Stimulated activated naive B cell treated with anti-CD40 and anti-IgM and Interleukin-4, amounts not matched to agents 10 μg/mL and 1 μg/mL and 100 μg/mL, for 72 hours (primary cell): ENCODE measurements around the gene FAM174C.

ENCODE experiments used
- ATAC-seq, 2 donors: fragments of 150-1000 bp; cut with Tn5 transposase; replicated peaks; 2 replicates each; pipeline ENCODE4 v1.10.0; 2021; ENCODE audit warnings: moderate library complexity in 1 of 2
- DNase-seq: peaks from one replicate; pipeline ENCODE4 v3.0.0; 2021
- H3K27ac Mint-ChIP-seq: one replicate; pipeline ENCODE4 v1.8.0; 2022; ENCODE audit warnings: mild to moderate bottlenecking, mixed read lengths
- H3K27me3 Mint-ChIP-seq, 2 donors: one replicate each; pipeline ENCODE4 v1.8.0; 2022; ENCODE audit warnings: mixed read lengths in 2 of 2
- H3K36me3 Mint-ChIP-seq, 2 donors: one replicate each; pipeline ENCODE4 v1.8.0; 2022; ENCODE audit warnings: mixed read lengths in 2 of 2, mild to moderate bottlenecking in 1 of 2
- H3K4me1 Mint-ChIP-seq, 2 donors: one replicate each; pipeline ENCODE4 v1.8.0; 2022; ENCODE audit warnings: mixed read lengths in 2 of 2, mild to moderate bottlenecking in 1 of 2
- H3K4me3 Mint-ChIP-seq, 2 donors: one replicate each; pipeline ENCODE4 v1.8.0; 2022; ENCODE audit warnings: mild to moderate bottlenecking in 2 of 2, mixed read lengths in 2 of 2, moderate library complexity in 1 of 2
- H3K9me3 Mint-ChIP-seq, 2 donors: one replicate each; pipeline ENCODE4 v1.8.0; 2022; ENCODE audit warnings: mixed read lengths in 2 of 2, mild to moderate bottlenecking in 1 of 2

FAM174C gene

DNA sequence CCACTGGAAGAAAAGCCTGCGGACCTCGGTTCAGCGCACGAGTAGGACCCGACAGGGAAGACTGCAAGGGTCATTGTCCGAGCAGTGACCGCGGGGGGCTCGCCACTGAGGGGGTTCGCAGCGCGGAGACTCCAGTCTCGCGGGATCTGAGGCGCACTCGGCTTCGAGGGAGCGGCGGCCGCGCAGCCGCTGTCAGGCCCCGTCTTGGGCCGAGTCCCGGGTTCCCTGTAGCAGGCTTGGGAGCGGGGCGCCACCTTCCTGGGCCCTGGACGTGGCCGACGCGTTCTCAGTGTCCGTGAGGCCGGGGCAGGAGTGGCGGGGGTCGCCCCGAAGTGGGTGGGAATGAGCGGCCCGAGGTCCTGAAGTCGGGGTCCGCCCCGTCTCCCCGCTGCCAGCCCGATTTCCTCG is 474 bp upstream of the FAM174C start:
- Mint-ChIP-seq H3K27me3 (no peaks in the 10 kb centered on the region), H3K27ac (peak overlapping the region; percentile 96)

GRCh38 chr19:1275976-1276627 is 772 bp downstream of the FAM174C start:
- Mint-ChIP-seq H3K27ac (peak overlapping the region; percentile 98), H3K4me1 (peaks cover 46 to 71% of the 10 kb centered on the region in 2 donors), H3K9me3 (no peaks in the 10 kb centered on the region), H3K4me3 (peak overlapping the region; percentile 90 to 93), H3K36me3 (peaks cover 58 to 65% of the 10 kb centered on the region in 2 donors), H3K27me3 (no peaks in the 10 kb centered on the region)
- no peak for DNase-seq
- ATAC-seq = peak in 1 of 2 donors; percentile 66

More for the DNA sequence above, 474 bp upstream of the FAM174C start:
- Mint-ChIP-seq H3K4me3 (peak overlapping the region; percentile 87 to 93), H3K36me3 (peaks cover 62 to 71% of the 10 kb centered on the region in 2 donors), H3K9me3 (no peaks in the 10 kb centered on the region), H3K4me1 (peaks cover 50 to 76% of the 10 kb centered on the region in 2 donors)
- ATAC-seq (no peak), DNase-seq (no peak)

- Mint-ChIP-seq H3K27ac (peak overlapping the region; percentile 98), H3K27me3 (peaks cover 0 to 2% of the 10 kb centered on the region in 2 donors), H3K4me3 (peak overlapping the region; percentile 90 to 93), H3K36me3 (peaks cover 53 to 63% of the 10 kb centered on the region in 2 donors), H3K9me3 (no peaks in the 10 kb centered on the region), H3K4me1 (peaks cover 42 to 66% of the 10 kb centered on the region in 2 donors)
- ATAC-seq = no peak
- no peak for DNase-seq
Measured at GRCh38 chr19:1276628-1277022, 1.3 kb downstream of the FAM174C start.

DNA sequence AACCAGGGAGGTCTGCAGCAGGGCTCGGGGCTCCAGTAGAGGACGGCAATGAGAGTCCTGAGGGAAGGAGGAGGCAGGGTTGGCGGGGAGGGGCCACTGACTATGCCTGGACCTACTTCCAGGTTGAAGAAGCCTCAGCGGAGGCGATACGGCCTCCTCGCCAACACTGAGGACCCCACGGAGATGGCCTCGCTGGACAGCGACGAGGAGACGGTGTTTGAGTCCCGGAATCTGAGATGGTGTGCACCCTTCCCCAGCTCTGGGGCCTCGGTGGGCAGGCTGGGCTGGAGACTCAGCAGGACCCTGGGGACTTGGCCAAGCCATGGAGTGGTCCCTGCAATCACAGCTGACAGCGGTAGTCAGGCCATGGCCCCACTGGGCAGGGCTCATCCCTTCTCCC is 1.7 kb downstream of the FAM174C start:
- H3K36me3 Mint-ChIP-seq = peaks cover 54 to 61% of the 10 kb centered on the region in 2 donors
- H3K27ac Mint-ChIP-seq = peak overlapping the region; percentile 98
- ATAC-seq = no peak
- peak overlapping the region; percentile 90 to 93 for H3K4me3 Mint-ChIP-seq
- peaks cover 0 to 5% of the 10 kb centered on the region in 2 donors for H3K27me3 Mint-ChIP-seq
- H3K9me3 Mint-ChIP-seq = no peaks in the 10 kb centered on the region
- DNase-seq = no peak
- peaks cover 41 to 62% of the 10 kb centered on the region in 2 donors for H3K4me1 Mint-ChIP-seq

DNA sequence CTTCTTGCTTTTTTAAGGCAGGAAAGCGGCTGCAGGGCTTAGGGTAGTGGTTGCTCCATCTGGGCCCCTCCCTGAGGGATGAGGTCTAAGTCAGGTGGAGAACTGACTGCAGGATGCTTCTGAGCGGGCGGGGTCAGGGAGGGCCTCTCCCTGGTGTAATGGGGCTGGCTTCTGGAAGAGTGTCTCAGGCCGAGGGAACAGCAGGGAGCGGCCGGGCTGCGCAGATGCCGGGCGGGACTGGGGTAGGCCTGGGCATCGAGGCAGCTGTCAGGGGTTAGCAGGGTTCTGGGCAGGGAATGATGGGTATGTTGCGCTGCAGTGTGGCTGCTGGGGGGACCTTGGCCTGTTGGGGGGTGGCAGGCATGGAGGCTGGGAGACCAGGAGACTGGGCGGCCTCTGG is 2.7 kb downstream of the FAM174C start:
- Mint-ChIP-seq H3K27me3 (peaks cover 4 to 8% of the 10 kb centered on the region in 2 donors), H3K9me3 (no peaks in the 10 kb centered on the region), H3K4me1 (peaks cover 37 to 51% of the 10 kb centered on the region in 2 donors), H3K4me3 (no peak overlapping the region), H3K36me3 (peaks cover 46 to 53% of the 10 kb centered on the region in 2 donors), H3K27ac (no peak overlapping the region)
- DNase-seq (no peak), ATAC-seq (no peak)

GRCh38 chr19:1278713-1279660 is 3.7 kb downstream of the FAM174C start:
- ATAC-seq (no peak), DNase-seq (no peak)
- Mint-ChIP-seq H3K9me3 (no peaks in the 10 kb centered on the region), H3K27me3 (peaks cover 10% of the 10 kb centered on the region in 2 donors), H3K4me1 (peaks cover 31 to 43% of the 10 kb centered on the region in 2 donors), H3K36me3 (peaks cover 38 to 46% of the 10 kb centered on the region in 2 donors), H3K27ac (peak overlapping the region; percentile 88), H3K4me3 (peak overlapping the region in 1 of 2 donors; percentile 35)

GRCh38 chr19:1279782-1280341 is 4.5 kb downstream of the FAM174C start:
- peak overlapping the region; percentile 88 for H3K27ac Mint-ChIP-seq
- peak; percentile 70 for DNase-seq
- peak overlapping the region in 1 of 2 donors; percentile 41 for H3K4me3 Mint-ChIP-seq
- no peaks in the 10 kb centered on the region for H3K9me3 Mint-ChIP-seq
- peak; percentile 28 to 29 for ATAC-seq
- H3K36me3 Mint-ChIP-seq = peaks cover 34 to 40% of the 10 kb centered on the region in 2 donors
- peaks cover 18 to 19% of the 10 kb centered on the region in 2 donors for H3K27me3 Mint-ChIP-seq
- peaks cover 30 to 40% of the 10 kb centered on the region in 2 donors for H3K4me1 Mint-ChIP-seq

GRCh38 chr19:1280636-1281568 is 5.6 kb downstream of the FAM174C start:
- DNase-seq = no peak
- Mint-ChIP-seq H3K4me1 (peaks cover 29 to 40% of the 10 kb centered on the region in 2 donors), H3K9me3 (no peaks in the 10 kb centered on the region), H3K27me3 (peaks cover 24% of the 10 kb centered on the region in 2 donors), H3K27ac (no peak overlapping the region), H3K4me3 (peak overlapping the region in 1 of 2 donors; percentile 32), H3K36me3 (peaks cover 32 to 36% of the 10 kb centered on the region in 2 donors)
- no peak for ATAC-seq

DNA sequence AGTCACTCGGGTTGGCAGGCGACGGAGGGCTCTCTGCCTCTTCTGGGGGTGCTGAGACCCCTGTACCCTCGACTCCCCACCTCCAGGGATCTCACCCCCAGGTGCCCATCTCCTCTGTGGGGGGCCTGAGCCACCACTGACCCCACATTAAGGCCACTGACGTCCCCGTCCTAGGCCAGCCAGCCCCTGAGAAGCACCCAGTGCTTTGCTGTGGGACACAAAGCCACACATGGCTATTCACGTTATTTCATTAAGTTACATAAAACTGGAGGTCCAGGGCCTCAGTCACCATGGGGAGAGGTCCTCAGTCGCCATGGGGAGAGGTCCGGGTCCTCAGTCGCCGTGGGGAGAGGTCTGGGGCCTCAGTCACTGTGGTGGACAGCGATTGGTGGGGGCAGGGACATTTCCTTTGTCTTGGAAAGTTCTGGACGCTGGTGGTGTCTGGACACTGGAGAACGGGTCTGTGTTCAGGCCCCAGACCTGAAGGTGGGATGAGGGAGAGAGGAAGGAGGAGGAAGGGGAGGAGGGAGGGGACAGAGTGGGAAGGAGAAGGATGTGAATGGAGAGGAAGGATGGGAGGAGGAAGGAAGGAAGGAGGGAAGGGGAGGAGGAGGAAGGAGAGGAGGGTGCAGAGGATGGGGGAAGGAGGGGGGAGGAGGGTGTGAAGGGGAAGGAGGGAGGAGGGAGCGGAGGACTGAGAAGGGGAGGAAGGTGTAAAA is 6.4 kb downstream of the FAM174C start:
- no peak overlapping the region for H3K4me3 Mint-ChIP-seq

GRCh38 chr19:1282588-1283206 is 7.4 kb downstream of the FAM174C start:
- Mint-ChIP-seq H3K36me3 (peaks cover 25 to 29% of the 10 kb centered on the region in 2 donors), H3K9me3 (no peaks in the 10 kb centered on the region), H3K27me3 (peaks cover 29 to 38% of the 10 kb centered on the region in 2 donors), H3K27ac (no peak overlapping the region), H3K4me3 (no peak overlapping the region), H3K4me1 (peaks cover 27 to 33% of the 10 kb centered on the region in 2 donors)
- ATAC-seq (no peak), DNase-seq (no peak)

More for the DNA sequence above, 6.4 kb downstream of the FAM174C start:
- Mint-ChIP-seq H3K27me3 (peaks cover 28 to 30% of the 10 kb centered on the region in 2 donors), H3K4me1 (peaks cover 29 to 40% of the 10 kb centered on the region in 2 donors), H3K9me3 (no peaks in the 10 kb centered on the region), H3K36me3 (peaks cover 29 to 32% of the 10 kb centered on the region in 2 donors), H3K27ac (peak overlapping the region; percentile 51)
- no peak for ATAC-seq
- DNase-seq = no peak

- H3K4me3 Mint-ChIP-seq = no peak overlapping the region
- H3K9me3 Mint-ChIP-seq = no peaks in the 10 kb centered on the region
- no peak for DNase-seq
- H3K4me1 Mint-ChIP-seq = peaks cover 23 to 26% of the 10 kb centered on the region in 2 donors
- peaks cover 19 to 23% of the 10 kb centered on the region in 2 donors for H3K36me3 Mint-ChIP-seq
- no peak for ATAC-seq
- H3K27ac Mint-ChIP-seq = no peak overlapping the region
- H3K27me3 Mint-ChIP-seq = peaks cover 34 to 44% of the 10 kb centered on the region in 2 donors
Measured at GRCh38 chr19:1283207-1283916, 8.0 kb downstream of the FAM174C start.

DNA sequence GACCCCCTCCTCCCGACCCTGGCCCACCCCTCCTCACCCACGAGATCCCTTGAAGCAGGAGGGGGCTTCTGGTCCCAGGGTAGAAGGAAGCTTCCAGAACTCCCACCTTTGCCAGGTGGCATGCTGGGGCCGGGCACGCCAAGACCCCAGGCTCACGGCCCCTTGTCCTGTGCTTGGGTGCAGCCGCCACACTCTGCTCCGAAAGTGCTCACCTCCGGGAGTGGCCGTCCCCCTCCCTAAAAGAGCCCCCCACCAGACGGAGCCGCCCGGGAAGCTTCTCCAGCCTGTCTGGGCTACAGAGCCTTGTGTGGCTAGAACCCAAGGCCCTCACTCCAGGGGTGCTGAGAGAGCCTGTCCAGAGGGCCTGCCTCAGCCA is 8.6 kb downstream of the FAM174C start:
- ATAC-seq = no peak
- Mint-ChIP-seq H3K27ac (no peak overlapping the region), H3K36me3 (peaks cover 15 to 21% of the 10 kb centered on the region in 2 donors), H3K9me3 (no peaks in the 10 kb centered on the region), H3K27me3 (peaks cover 34 to 46% of the 10 kb centered on the region in 2 donors), H3K4me1 (peaks cover 21 to 26% of the 10 kb centered on the region in 2 donors), H3K4me3 (no peak overlapping the region)
- DNase-seq = no peak
